ENCODE measurements around the gene ZDHHC11.
"Not testable (repeated sequence)": the region's sequence is repeated elsewhere in the genome, so short reads cannot be mapped to it uniquely, and the experiment has no call there.

ZDHHC11 gene

DNA sequence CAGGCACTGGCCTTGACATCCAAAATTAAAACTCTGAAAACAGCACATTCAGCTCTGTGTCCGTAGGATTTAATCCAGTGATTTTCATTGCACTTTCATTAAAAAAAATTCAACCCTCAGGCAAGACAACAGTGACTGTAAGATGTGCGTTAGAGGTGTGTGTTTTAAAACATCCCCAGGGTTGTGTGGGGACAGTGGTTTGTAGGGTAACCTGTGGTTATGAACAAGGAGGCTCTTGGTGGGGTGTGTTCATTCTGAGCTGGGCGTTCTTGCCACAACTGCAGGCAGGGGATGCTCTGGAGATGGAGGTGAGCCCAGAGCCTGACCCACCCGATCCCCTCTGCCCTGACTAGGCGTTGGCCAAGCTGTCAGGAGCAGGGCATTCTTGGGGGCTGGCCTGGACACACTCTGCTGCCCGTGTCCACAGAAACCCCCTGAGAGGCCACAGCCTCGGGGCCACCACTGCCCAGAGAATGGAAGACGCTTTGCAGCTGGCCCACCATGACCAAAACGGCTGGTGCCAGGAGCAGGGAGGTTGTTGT lies 103.4 kb downstream of the ZDHHC11 start:
- not testable (repeated sequence) for DNase-seq (ENCODE audit: low spot score)

DNA sequence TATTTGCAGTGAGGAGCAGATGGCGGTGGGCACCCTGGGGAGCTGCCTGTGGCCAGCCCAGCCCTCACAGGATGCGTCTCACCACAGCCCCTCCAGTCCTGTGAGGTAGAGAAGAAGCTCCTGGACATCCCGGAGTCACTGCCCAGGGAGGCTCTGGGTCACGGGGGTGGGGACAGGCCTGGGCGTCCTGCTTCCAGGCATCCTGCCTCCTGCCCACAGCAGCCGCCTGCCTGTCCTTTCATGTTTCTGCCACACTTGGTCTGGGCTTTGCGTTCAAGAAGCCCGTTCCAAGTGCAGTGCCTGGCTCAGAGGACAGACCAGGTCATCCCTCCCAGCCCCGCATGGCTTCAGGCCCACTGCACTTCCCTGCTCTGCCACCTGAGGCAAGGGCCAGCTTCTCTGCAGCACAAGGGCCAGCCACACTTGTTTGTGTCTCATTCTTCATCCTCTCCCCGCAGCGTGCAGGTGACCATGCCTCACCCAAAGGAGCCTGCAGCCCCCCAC lies 104.5 kb downstream of the ZDHHC11 start:
- DNase-seq (ENCODE audit: low spot score): no peak
